ENCODE results near the gene SLC16A6.
"Not testable (repeated sequence)": the region's sequence is repeated elsewhere in the genome, so short reads cannot be mapped to it uniquely, and the experiment has no call there.

- TF ChIP-seq CTCF (conservative IDR thresholded peaks at IDR 0.05); ZFX (IDR thresholded peaks at IDR 0.05): not testable (repeated sequence)
These were observed 41.0 kb upstream of the SLC16A6 start for GRCh38 chr17:68331932-68332331.

All from C4-2B (cell line).